Measurements from ENCODE around the gene REELD1.

The REELD1 gene

DNA sequence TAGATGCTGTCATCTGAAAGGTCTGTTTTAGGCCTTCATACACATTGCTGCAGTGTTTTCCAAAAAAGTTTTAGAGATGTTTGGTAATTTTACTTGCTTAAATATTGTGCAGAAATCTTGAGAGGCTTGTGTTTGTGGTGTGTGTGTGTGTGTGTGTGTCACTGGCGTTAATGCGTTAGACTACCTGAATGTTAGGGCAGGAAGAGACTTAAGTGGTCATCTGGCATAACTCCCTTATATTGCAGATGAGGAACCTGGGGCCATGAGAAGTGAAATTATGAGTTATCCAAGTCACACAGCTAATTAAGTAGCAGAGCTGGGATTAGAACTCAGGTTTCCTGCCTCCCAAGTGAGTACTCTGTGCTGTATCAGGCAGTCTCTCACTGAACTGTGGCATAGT is 37.4 kb upstream of the REELD1 start:
- H3K27ac ChIP-seq: no peak overlapping the region
- intact Hi-C loops (cut with DNase I; ENCODE audit: low total_unique reads): loop anchor here (10.0 kb wide), 2 partner anchors 232 to 562 kb away; partner anchors contain the start of gene MMAA
- H3K9me3 ChIP-seq: no peaks in the 10 kb centered on the region
- TF ChIP-seq, protein P1, sequence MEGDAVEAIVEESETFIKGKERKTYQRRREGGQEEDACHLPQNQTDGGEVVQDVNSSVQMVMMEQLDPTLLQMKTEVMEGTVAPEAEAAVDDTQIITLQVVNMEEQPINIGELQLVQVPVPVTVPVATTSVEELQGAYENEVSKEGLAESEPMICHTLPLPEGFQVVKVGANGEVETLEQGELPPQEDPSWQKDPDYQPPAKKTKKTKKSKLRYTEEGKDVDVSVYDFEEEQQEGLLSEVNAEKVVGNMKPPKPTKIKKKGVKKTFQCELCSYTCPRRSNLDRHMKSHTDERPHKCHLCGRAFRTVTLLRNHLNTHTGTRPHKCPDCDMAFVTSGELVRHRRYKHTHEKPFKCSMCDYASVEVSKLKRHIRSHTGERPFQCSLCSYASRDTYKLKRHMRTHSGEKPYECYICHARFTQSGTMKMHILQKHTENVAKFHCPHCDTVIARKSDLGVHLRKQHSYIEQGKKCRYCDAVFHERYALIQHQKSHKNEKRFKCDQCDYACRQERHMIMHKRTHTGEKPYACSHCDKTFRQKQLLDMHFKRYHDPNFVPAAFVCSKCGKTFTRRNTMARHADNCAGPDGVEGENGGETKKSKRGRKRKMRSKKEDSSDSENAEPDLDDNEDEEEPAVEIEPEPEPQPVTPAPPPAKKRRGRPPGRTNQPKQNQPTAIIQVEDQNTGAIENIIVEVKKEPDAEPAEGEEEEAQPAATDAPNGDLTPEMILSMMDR (IDR thresholded peaks at IDR 0.05): no peak
- DNase-seq: no peak
- no peaks in the 10 kb centered on the region for H3K27me3 ChIP-seq
- H3K4me1 ChIP-seq: peaks cover 0 to 35% (median 22%) of the 10 kb centered on the region in 4 donors
- H3K4me3 ChIP-seq: peak overlapping the region; percentile 91 to 95
- H3K36me3 ChIP-seq: no peaks in the 10 kb centered on the region

DNA sequence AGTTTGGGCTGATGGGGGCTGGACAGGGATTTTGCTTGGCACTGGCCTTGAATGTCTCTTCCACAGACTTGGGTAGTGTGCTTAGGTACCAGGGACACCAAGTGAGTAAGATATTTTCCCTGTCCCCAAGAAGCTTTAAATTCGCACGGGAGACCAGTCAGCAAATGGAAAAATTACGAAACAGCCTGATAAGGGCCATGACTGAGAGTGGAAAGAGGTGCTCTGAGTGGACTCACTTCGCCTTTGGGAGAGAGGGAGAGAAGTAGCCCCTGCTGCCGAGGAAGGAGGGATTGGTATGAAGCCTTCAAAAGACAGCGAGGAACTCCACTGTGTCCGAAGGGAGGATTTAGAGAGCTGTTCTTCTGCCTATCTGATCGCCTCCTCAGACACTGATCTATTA is 36.2 kb upstream of the REELD1 start:
- DNase-seq: no peak
- intact Hi-C loops (cut with DNase I; ENCODE audit: low total_unique reads): loop anchor here (10.0 kb wide), 2 partner anchors 233 to 563 kb away; partner anchors contain the start of gene MMAA
- no peak overlapping the region for H3K27ac ChIP-seq

DNA sequence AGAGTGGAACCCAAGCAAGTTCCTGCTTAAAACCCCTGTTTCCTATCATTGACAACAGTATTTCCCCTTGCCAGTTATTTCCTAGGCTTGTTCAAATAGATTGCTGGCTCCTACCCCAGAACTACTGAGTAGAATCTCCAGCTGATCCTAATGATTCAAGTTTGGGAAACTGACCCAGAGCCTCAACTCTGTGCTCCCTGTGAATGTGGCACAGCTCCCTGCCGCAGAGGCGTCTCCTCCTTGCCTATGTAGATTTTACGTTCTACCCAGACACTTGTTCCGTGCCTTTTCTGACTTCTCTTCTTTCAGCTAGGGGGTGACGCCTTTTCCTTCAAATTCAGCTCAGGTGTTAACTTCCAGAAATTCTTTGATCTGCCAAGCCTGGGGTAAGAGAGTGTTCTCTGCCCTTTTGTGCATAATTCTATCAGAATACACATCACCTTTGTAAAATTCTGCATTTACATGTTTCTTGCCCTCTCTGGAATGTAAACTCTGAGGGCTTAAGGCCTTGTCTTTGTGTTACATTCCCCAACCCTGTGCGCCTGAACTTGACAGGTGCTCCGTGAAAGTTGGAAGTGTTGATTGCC is 34.5 kb upstream of the REELD1 start:
- intact Hi-C loops (cut with DNase I; ENCODE audit: low total_unique reads): loop anchor here (10.0 kb wide), 2 partner anchors 235 to 565 kb away; partner anchors contain the start of gene MMAA
- no peak for DNase-seq
- Histone ChIP-seq H3K27me3 (no peaks in the 10 kb centered on the region), H3K27ac (no peak overlapping the region), H3K36me3 (peaks cover 0 to 11% (median 7%) of the 10 kb centered on the region in 3 donors), H3K9me3 (no peaks in the 10 kb centered on the region), H3K4me1 (peaks cover 0 to 35% (median 22%) of the 10 kb centered on the region in 4 donors), H3K4me3 (no peak overlapping the region)
- TF ChIP-seq, protein P1 (IDR thresholded peaks at IDR 0.05): no peak

More for the DNA sequence above, 36.2 kb upstream of the REELD1 start:
- no peak overlapping the region for H3K4me3 ChIP-seq
- H3K36me3 ChIP-seq: no peaks in the 10 kb centered on the region
- H3K4me1 ChIP-seq: peaks cover 0 to 35% (median 22%) of the 10 kb centered on the region in 4 donors
- TF ChIP-seq, protein P1 (IDR thresholded peaks at IDR 0.05): no peak
- H3K27me3 ChIP-seq: no peaks in the 10 kb centered on the region
- no peaks in the 10 kb centered on the region for H3K9me3 ChIP-seq

DNA sequence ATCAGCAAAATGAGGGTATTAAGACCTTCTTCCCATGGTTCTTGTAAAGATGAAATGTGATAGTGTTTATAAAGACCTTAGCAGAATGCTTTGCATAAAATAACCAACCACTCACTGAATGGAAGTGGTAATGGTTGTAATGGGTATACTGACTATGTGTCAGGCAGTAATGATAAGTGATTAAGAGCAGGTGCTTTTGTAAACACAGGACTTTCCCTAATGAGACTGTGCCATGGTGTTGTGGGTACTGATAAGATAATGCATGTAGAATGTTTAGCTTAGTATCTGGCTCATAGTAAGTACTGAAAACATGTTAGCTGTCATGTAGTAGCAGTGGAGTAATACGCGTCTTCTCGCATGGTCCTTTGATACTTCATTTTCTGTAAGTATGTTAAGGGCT is 31.9 kb upstream of the REELD1 start:
- H3K36me3 ChIP-seq: peaks cover 11 to 27% (median 18%) of the 10 kb centered on the region in 3 donors
- TF ChIP-seq, protein P1 (IDR thresholded peaks at IDR 0.05): no peak
- no peaks in the 10 kb centered on the region for H3K9me3 ChIP-seq
- DNase-seq: no peak
- no peaks in the 10 kb centered on the region for H3K27me3 ChIP-seq
- H3K4me1 ChIP-seq: peaks cover 0 to 24% (median 14%) of the 10 kb centered on the region in 4 donors
- intact Hi-C loops (cut with DNase I; ENCODE audit: low total_unique reads): no loop called here
- no peak overlapping the region for H3K4me3 ChIP-seq
- H3K27ac ChIP-seq: no peak overlapping the region

DNA sequence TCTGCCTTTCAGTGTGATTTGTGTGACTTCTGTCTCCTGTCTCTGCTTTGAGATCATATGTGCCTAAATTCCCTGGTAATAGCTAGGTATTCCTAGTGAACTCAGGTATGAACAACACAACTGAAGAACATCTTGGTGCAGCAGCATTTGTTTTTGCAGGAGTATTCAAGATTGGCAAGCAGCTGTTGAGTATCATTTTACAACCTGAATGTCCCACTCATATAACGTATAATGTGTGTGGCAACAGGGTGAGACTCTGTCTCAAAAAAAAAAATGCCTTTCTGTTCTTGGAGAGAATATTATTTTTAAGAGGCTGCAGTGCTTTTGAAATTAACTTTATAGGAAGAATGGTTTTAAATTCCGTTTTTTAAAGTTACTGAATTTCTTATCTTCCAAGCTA is 31.1 kb upstream of the REELD1 start:
- H3K27me3 ChIP-seq: no peaks in the 10 kb centered on the region
- DNase-seq: no peak
- H3K36me3 ChIP-seq: peaks cover 18 to 34% (median 25%) of the 10 kb centered on the region in 3 donors
- TF ChIP-seq, protein P1 (IDR thresholded peaks at IDR 0.05): no peak
- H3K4me3 ChIP-seq: no peak overlapping the region
- no peaks in the 10 kb centered on the region for H3K9me3 ChIP-seq
- H3K27ac ChIP-seq: no peak overlapping the region
- H3K4me1 ChIP-seq: peaks cover 0 to 16% (median 8%) of the 10 kb centered on the region in 4 donors
- intact Hi-C loops (cut with DNase I; ENCODE audit: low total_unique reads): no loop called here
